ENCODE data around the gene MEGF10.

- TF ChIP-seq CTCF (IDR thresholded peaks at IDR 0.05) (no peak), POLR2AphosphoS5 (IDR thresholded peaks at IDR 0.05) (no peak), POLR2A (IDR thresholded peaks at IDR 0.05) (no peak), EP300 (IDR thresholded peaks at IDR 0.05) (no peak)
These were observed 6.9 kb downstream of the MEGF10 start for GRCh38 chr5:127297348-127298035.
